ENCODE data around the gene SERPINE2. TPM values are rescaled to one million over a fixed set of nuclear protein-coding genes. Genes with fewer than 3 reads are reported as not detected.

SERPINE2 gene
- total and polyA plus RNA-seq, 2 donors (not counting 3 experiments of a cell fraction or from before 2014, with no cell fraction given): 4.0 to 8.8 TPM

GRCh38 chr2:224031358-224031970, 7.6 kb downstream of the SERPINE2 start:
- BruUV-seq (replicated peaks): no TSS peak
- FAIRE-seq (no peak), DNase-seq (ENCODE audit: low read depth, low spot score) (no peak)
- Histone ChIP-seq H3K9me1 (replicated peaks; ENCODE audit: control insufficient read depth, extremely low read depth, insufficient read depth, low read length) (no peaks in the 10 kb centered on the region), H3K9me3 (replicated peaks; ENCODE audit: control insufficient read depth, insufficient read depth, low read length) (no peaks in the 10 kb centered on the region), H3K4me3 (replicated peaks in 1 of 3; ENCODE audit: insufficient read depth in 1 of 3, low read depth in 1 of 3, low read length in 3 of 3) (no peak overlapping the region), H3K4me1 (ENCODE audit: control insufficient read depth, extremely low read depth, insufficient read depth, low read length) (no peaks in the 10 kb centered on the region), H4K20me1 (replicated peaks; ENCODE audit: control insufficient read depth, extremely low read depth, insufficient read depth, low read length) (no peaks in the 10 kb centered on the region), H3K36me3 (ENCODE audit: control insufficient read depth in 2 of 2, extremely low read depth in 1 of 2, insufficient read depth in 2 of 2, low read length in 2 of 2) (no peaks in the 10 kb centered on the region), H3K79me2 (ENCODE audit: control insufficient read depth, insufficient read depth, low read length) (no peaks in the 10 kb centered on the region), H3K27ac (ENCODE audit: insufficient read depth, low read depth, low read length) (no peak overlapping the region), H3K27me3 (ENCODE audit: control insufficient read depth in 2 of 2, insufficient read depth in 2 of 2, low read length in 2 of 2) (peaks cover 0 to 2% of the 10 kb centered on the region in 2 experiments), H3K9ac (replicated peaks; ENCODE audit: extremely low read depth, insufficient read depth, low read length) (no peak overlapping the region), H2AFZ (ENCODE audit: low read depth, low read length) (no peak overlapping the region), H3K4me2 (ENCODE audit: insufficient read depth, low read length) (no peak overlapping the region)
- intact Hi-C loops (cut with micrococcal nuclease): no loop called here
- CTCF ChIA-PET: no interaction called here
- POLR2A ChIA-PET: no interaction called here
- dilution Hi-C loops (cut with MboI; ENCODE audit: extremely low pct_ligation_motif_present, low sequenced_read_pairs): no loop called here
- TF ChIP-seq GATA2 (IDR thresholded peaks at IDR 0.05; ENCODE audit: insufficient read depth, insufficient read length, low read depth, low read length): no peak
- TF ChIP-seq POLR2AphosphoS5 (IDR thresholded peaks at IDR 0.05; ENCODE audit: insufficient read depth, low read depth, low read length): no peak
- TF ChIP-seq, protein P1, sequence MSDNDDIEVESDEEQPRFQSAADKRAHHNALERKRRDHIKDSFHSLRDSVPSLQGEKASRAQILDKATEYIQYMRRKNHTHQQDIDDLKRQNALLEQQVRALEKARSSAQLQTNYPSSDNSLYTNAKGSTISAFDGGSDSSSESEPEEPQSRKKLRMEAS (IDR thresholded peaks at IDR 0.05; ENCODE audit: insufficient read depth, insufficient read length): no peak
- no peak for TF ChIP-seq EZH2 (IDR thresholded peaks at IDR 0.05; ENCODE audit: borderline replicate concordance, low read depth, low read length, severe bottlenecking)
- TF ChIP-seq MYC (IDR thresholded peaks at IDR 0.05; ENCODE audit: low read depth, low read length): no peak
- TF ChIP-seq, protein P2, sequence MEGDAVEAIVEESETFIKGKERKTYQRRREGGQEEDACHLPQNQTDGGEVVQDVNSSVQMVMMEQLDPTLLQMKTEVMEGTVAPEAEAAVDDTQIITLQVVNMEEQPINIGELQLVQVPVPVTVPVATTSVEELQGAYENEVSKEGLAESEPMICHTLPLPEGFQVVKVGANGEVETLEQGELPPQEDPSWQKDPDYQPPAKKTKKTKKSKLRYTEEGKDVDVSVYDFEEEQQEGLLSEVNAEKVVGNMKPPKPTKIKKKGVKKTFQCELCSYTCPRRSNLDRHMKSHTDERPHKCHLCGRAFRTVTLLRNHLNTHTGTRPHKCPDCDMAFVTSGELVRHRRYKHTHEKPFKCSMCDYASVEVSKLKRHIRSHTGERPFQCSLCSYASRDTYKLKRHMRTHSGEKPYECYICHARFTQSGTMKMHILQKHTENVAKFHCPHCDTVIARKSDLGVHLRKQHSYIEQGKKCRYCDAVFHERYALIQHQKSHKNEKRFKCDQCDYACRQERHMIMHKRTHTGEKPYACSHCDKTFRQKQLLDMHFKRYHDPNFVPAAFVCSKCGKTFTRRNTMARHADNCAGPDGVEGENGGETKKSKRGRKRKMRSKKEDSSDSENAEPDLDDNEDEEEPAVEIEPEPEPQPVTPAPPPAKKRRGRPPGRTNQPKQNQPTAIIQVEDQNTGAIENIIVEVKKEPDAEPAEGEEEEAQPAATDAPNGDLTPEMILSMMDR (IDR thresholded peaks at IDR 0.05; ENCODE audit: extremely low read depth in 1 of 2, insufficient read depth in 1 of 2, low read depth in 1 of 2, low read length in 2 of 2): no peak
- TF ChIP-seq JUN (IDR thresholded peaks at IDR 0.05; ENCODE audit: borderline replicate concordance, insufficient read depth, insufficient read length, low read depth): no peak
- no peak for TF ChIP-seq FOS (IDR thresholded peaks at IDR 0.05; ENCODE audit: borderline replicate concordance, insufficient read depth, low read length)
- TF ChIP-seq POLR2A (IDR thresholded peaks at IDR 0.05; ENCODE audit: low read depth, low read length): no peak

Measured in endothelial cell of umbilical vein (primary cell).